Measurements from ENCODE around the gene INSC. TPM values are rescaled to one million over a fixed set of nuclear protein-coding genes. Genes with fewer than 3 reads are reported as not detected.

The INSC gene
- total RNA-seq, 1 donor from 2014 or later: 0.53 TPM

GRCh38 chr11:15112131-15112541, 2.6 kb upstream of the INSC start:
- DNase-seq (ENCODE audit: low read depth) (no peak), FAIRE-seq (no peak)
- Histone ChIP-seq H3K27me3 (ENCODE audit: control insufficient read depth, insufficient read depth, low read length) (no peaks in the 10 kb centered on the region), H3K36me3 (ENCODE audit: control insufficient read depth, insufficient read depth, low read length) (no peaks in the 10 kb centered on the region), H3K4me3 (ENCODE audit: low read depth, low read length) (no peak overlapping the region)
- no peak for TF ChIP-seq CTCF (IDR thresholded peaks at IDR 0.05; ENCODE audit: insufficient read depth, low read length, severe bottlenecking)

- no peak for DNase-seq (ENCODE audit: low read depth)
- Histone ChIP-seq H3K27me3 (ENCODE audit: control insufficient read depth, insufficient read depth, low read length) (no peaks in the 10 kb centered on the region), H3K36me3 (ENCODE audit: control insufficient read depth, insufficient read depth, low read length) (no peaks in the 10 kb centered on the region), H3K4me3 (ENCODE audit: low read depth, low read length) (no peak overlapping the region)
- no peak for FAIRE-seq
- no peak for TF ChIP-seq CTCF (IDR thresholded peaks at IDR 0.05; ENCODE audit: insufficient read depth, low read length, severe bottlenecking)
Measured at GRCh38 chr11:15113381-15113780, 1.3 kb upstream of the INSC start.

- no peaks in the 10 kb centered on the region for H3K27me3 ChIP-seq (ENCODE audit: control insufficient read depth, insufficient read depth, low read length)
- no peak for DNase-seq (ENCODE audit: low read depth)
- H3K4me3 ChIP-seq (ENCODE audit: low read depth, low read length): no peak overlapping the region
- no peak for FAIRE-seq
- no peak for TF ChIP-seq CTCF (IDR thresholded peaks at IDR 0.05; ENCODE audit: insufficient read depth, low read length, severe bottlenecking)
- no peaks in the 10 kb centered on the region for H3K36me3 ChIP-seq (ENCODE audit: control insufficient read depth, insufficient read depth, low read length)
Measured at GRCh38 chr11:15115686-15116085, 963 bp downstream of the INSC start.

- FAIRE-seq (no peak), DNase-seq (ENCODE audit: low read depth) (no peak)
- no peak overlapping the region for H3K4me3 ChIP-seq (ENCODE audit: low read depth, low read length)
- no peak for TF ChIP-seq CTCF (IDR thresholded peaks at IDR 0.05; ENCODE audit: insufficient read depth, low read length, severe bottlenecking)
- H3K36me3 ChIP-seq (ENCODE audit: control insufficient read depth, insufficient read depth, low read length): no peaks in the 10 kb centered on the region
- no peaks in the 10 kb centered on the region for H3K27me3 ChIP-seq (ENCODE audit: control insufficient read depth, insufficient read depth, low read length)
Measured at GRCh38 chr11:15117751-15118150, 3.0 kb downstream of the INSC start.

GRCh38 chr11:15118431-15118830, 3.7 kb downstream of the INSC start:
- DNase-seq (ENCODE audit: low read depth) (peak; percentile 56), FAIRE-seq (no peak)
- no peak for TF ChIP-seq CTCF (IDR thresholded peaks at IDR 0.05; ENCODE audit: insufficient read depth, low read length, severe bottlenecking)
- Histone ChIP-seq H3K27me3 (ENCODE audit: control insufficient read depth, insufficient read depth, low read length) (no peaks in the 10 kb centered on the region), H3K36me3 (ENCODE audit: control insufficient read depth, insufficient read depth, low read length) (no peaks in the 10 kb centered on the region), H3K4me3 (ENCODE audit: low read depth, low read length) (no peak overlapping the region)

- Histone ChIP-seq H3K36me3 (ENCODE audit: control insufficient read depth, insufficient read depth, low read length) (no peaks in the 10 kb centered on the region), H3K4me3 (ENCODE audit: low read depth, low read length) (no peak overlapping the region), H3K27me3 (ENCODE audit: control insufficient read depth, insufficient read depth, low read length) (no peaks in the 10 kb centered on the region)
- DNase-seq (ENCODE audit: low read depth): no peak
- FAIRE-seq: no peak
- TF ChIP-seq CTCF (IDR thresholded peaks at IDR 0.05; ENCODE audit: insufficient read depth, low read length, severe bottlenecking): no peak
Measured at GRCh38 chr11:15119352-15119751, 4.6 kb downstream of the INSC start.
